GM06990 (cell line): ENCODE measurements around the gene OR6J1.
"Not testable (repeated sequence)": the region's sequence is repeated elsewhere in the genome, so short reads cannot be mapped to it uniquely, and the experiment has no call there.

Source experiments
- DNase-seq: peaks from one replicate; pipeline ENCODE4 v3.0.0-alpha.2; 2011; ENCODE audit not compliant: insufficient read length; ENCODE audit errors: extremely low read depth
- H3K27me3 ChIP-seq: replicated peaks from 2 replicates; pipeline ENCODE4 v1.6.0; 2011; ENCODE audit warnings: low read length; ENCODE audit not compliant: control insufficient read depth, insufficient read depth
- H3K36me3 ChIP-seq: 2 replicates; pipeline ENCODE4 v1.5.1; 2011; ENCODE audit warnings: low read length; ENCODE audit not compliant: control insufficient read depth, insufficient read depth
- H3K4me3 ChIP-seq: replicated peaks from 2 replicates; pipeline ENCODE4 v1.5.1; 2011; ENCODE audit warnings: low read depth, mild to moderate bottlenecking, control low read depth, low read length
- CTCF ChIP-seq: IDR thresholded peaks from 2 replicates; pipeline ENCODE4 v1.5.1; 2011; ENCODE audit warnings: low read length, control low read depth, mild to moderate bottlenecking, inconsistent platforms; ENCODE audit not compliant: insufficient read depth, poor library complexity, severe bottlenecking

Gene OR6J1

GRCh38 chr14:22589096-22589839 lies 54.9 kb downstream of the OR6J1 start, which contains the start of gene DAD1:
TSS of gene DAD1 (minus strand) at chr14:22589224. CDS start at chr14:22589157, 67 bp downstream.
- no peak for TF ChIP-seq CTCF
- Histone ChIP-seq H3K27me3 (no peaks in the 10 kb centered on the region), H3K36me3 (no peaks in the 10 kb centered on the region), H3K4me3 (peak within 1 kb of the TSS; percentile 87)
- DNase-seq = peak; percentile 100

DNA sequence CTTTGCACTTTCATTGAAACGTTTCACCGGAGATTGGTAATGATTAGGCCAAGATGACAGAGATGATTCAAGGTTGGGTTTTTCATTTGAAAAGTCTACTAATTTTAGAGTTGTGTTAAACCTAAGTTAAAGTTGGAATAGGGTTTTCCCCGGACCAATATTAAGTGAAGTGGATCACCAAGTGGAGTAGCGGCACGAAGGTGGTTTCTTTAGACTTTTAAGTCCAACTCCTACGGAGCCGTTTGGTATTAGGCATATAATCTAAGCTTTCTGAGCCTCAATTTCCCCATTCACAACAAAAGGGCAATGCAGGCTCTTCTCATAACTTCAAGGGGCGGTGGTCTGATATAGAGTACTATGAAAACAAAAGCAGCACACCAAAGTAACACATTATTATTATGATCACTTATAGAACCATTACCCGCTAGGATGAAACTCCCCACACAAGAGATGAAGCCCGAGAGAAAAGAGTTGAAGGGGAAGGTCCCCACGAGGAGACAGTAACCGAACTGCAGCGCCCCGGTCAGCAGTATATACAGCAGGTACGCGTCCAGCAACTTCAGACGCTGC lies 55.5 kb downstream of the OR6J1 start:
- no peaks in the 10 kb centered on the region for H3K36me3 ChIP-seq
- no peak for DNase-seq
- H3K4me3 ChIP-seq = peak overlapping the region; percentile 87
- H3K27me3 ChIP-seq = no peaks in the 10 kb centered on the region
- TF ChIP-seq CTCF = no peak

GRCh38 chr14:22587677-22588422 lies 56.3 kb downstream of the OR6J1 start:
- not testable (repeated sequence) for H3K27me3 ChIP-seq, H3K36me3 ChIP-seq, DNase-seq
- H3K4me3 ChIP-seq = peak overlapping the region; percentile 87

- TF ChIP-seq CTCF = no peak
- Histone ChIP-seq H3K36me3 (no peaks in the 10 kb centered on the region), H3K27me3 (no peaks in the 10 kb centered on the region), H3K4me3 (peak overlapping the region; percentile 87)
- DNase-seq = no peak
Observed at GRCh38 chr14:22587247-22587646, 56.9 kb downstream of the OR6J1 start.

DNA sequence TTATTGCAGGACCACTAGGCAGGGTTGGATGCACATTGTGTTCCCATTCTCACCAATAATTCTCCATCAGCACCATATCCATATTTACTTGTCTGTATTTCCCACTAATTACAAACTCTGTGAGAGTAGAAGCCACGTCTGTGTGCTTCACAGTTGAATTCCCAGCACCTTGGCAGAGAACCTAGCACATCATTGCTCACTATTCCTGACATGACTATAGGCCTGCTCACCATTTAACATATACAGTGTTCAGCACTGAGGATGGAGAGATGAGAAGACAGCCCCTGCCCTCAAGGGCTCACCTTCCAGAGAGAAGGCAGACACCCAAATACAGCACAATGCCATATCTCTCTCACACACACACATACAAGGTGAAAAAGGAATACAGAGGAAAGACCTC lies 60.2 kb downstream of the OR6J1 start:
- Histone ChIP-seq H3K27me3 (no peaks in the 10 kb centered on the region), H3K36me3 (peaks cover 2% of the 10 kb centered on the region; the same call in 1 of the 2 replicates), H3K4me3 (no peak overlapping the region)
- TF ChIP-seq CTCF = no peak
- no peak for DNase-seq
